ENCODE data around the gene VSIG10.
A peak's percentile ranks its signal among the peaks of the same experiment; 100 is the strongest.
"Not testable (repeated sequence)": the region's sequence is repeated elsewhere in the genome, so short reads cannot be mapped to it uniquely, and the experiment has no call there.

Gene VSIG10

GRCh38 chr12:118109088-118109487 is 5.3 kb upstream of the VSIG10 start:
- no peak for FAIRE-seq
- no peak for DNase-seq (ENCODE audit: low spot score)

GRCh38 chr12:118107694-118108093 is 3.9 kb upstream of the VSIG10 start:
- DNase-seq (ENCODE audit: low spot score) = no peak
- no peak for FAIRE-seq

GRCh38 chr12:118107011-118107410 is 3.2 kb upstream of the VSIG10 start:
- no peak for FAIRE-seq
- no peak for DNase-seq (ENCODE audit: low spot score)

GRCh38 chr12:118103201-118103600 is 610 bp downstream of the VSIG10 start:
- no peak for FAIRE-seq
- DNase-seq (ENCODE audit: low spot score) = no peak

- no peak for DNase-seq (ENCODE audit: low spot score)
- no peak for FAIRE-seq
Observed at GRCh38 chr12:118102609-118103008, 1.2 kb downstream of the VSIG10 start.

- peak; percentile 50 for DNase-seq (ENCODE audit: low spot score)
- no peak for FAIRE-seq
Observed at GRCh38 chr12:118102070-118102469, 1.7 kb downstream of the VSIG10 start.

GRCh38 chr12:118101051-118101450 is 2.8 kb downstream of the VSIG10 start:
- FAIRE-seq = no peak
- DNase-seq (ENCODE audit: low spot score) = no peak

GRCh38 chr12:118098911-118099671 is 4.7 kb downstream of the VSIG10 start:
- DNase-seq (ENCODE audit: low spot score) = no peak
- no peak for FAIRE-seq

- FAIRE-seq (no peak), DNase-seq (ENCODE audit: low spot score) (no peak)
Observed at GRCh38 chr12:118098401-118098800, 5.4 kb downstream of the VSIG10 start.

GRCh38 chr12:118094039-118094438 is 9.8 kb downstream of the VSIG10 start:
- DNase-seq (ENCODE audit: low spot score) = no peak
- FAIRE-seq = no peak

- no peak for DNase-seq (ENCODE audit: low spot score)
- no peak for FAIRE-seq
Observed at GRCh38 chr12:118089782-118090181, 14.0 kb downstream of the VSIG10 start.

GRCh38 chr12:118082161-118082560 is 21.6 kb downstream of the VSIG10 start:
- no peak for FAIRE-seq

GRCh38 chr12:118081521-118081920 is 22.3 kb downstream of the VSIG10 start:
- FAIRE-seq = not testable (repeated sequence)

More at GRCh38 chr12:118082161-118082560, 21.6 kb downstream of the VSIG10 start:
- no peak for DNase-seq (ENCODE audit: low spot score)

GRCh38 chr12:118073768-118074167 is 30.0 kb downstream of the VSIG10 start:
- DNase-seq (ENCODE audit: low spot score) (no peak), FAIRE-seq (no peak)

More at GRCh38 chr12:118081521-118081920, 22.3 kb downstream of the VSIG10 start:
- DNase-seq (ENCODE audit: low spot score) = not testable (repeated sequence)

GRCh38 chr12:118070650-118071049 is 33.2 kb downstream of the VSIG10 start:
- DNase-seq (ENCODE audit: low spot score) (no peak), FAIRE-seq (no peak)

GRCh38 chr12:118068445-118068844 is 35.4 kb downstream of the VSIG10 start:
- DNase-seq (ENCODE audit: low spot score) (no peak), FAIRE-seq (no peak)

GRCh38 chr12:118065380-118065779 is 38.4 kb downstream of the VSIG10 start:
- no peak for DNase-seq (ENCODE audit: low spot score)
- FAIRE-seq = no peak

GRCh38 chr12:118064608-118065007 is 39.2 kb downstream of the VSIG10 start:
- FAIRE-seq = no peak
- DNase-seq (ENCODE audit: low spot score) = no peak

- FAIRE-seq = no peak
- DNase-seq (ENCODE audit: low spot score) = no peak
Observed at GRCh38 chr12:118063576-118064391, 40.0 kb downstream of the VSIG10 start.

- no peak for FAIRE-seq
- peak; percentile 69 for DNase-seq (ENCODE audit: low spot score)
Observed at GRCh38 chr12:118061873-118062843, 41.7 kb downstream of the VSIG10 start.
